GM18505 (cell line): ENCODE data around the gene INPP4A.

Experiments
- ATAC-seq: cut with Tn5 transposase; IDR thresholded peaks from one replicate; pipeline ENCODE4 v1.9.1; 2021; ENCODE audit not compliant: unreplicated experiment
- POLR2A ChIP-seq: IDR thresholded peaks from 4 replicates; pipeline ENCODE4 v1.6.1; 2011; ENCODE audit warnings: borderline replicate concordance; ENCODE audit not compliant: insufficient read depth, insufficient read length; ENCODE audit errors: extremely low read depth

Gene INPP4A

DNA sequence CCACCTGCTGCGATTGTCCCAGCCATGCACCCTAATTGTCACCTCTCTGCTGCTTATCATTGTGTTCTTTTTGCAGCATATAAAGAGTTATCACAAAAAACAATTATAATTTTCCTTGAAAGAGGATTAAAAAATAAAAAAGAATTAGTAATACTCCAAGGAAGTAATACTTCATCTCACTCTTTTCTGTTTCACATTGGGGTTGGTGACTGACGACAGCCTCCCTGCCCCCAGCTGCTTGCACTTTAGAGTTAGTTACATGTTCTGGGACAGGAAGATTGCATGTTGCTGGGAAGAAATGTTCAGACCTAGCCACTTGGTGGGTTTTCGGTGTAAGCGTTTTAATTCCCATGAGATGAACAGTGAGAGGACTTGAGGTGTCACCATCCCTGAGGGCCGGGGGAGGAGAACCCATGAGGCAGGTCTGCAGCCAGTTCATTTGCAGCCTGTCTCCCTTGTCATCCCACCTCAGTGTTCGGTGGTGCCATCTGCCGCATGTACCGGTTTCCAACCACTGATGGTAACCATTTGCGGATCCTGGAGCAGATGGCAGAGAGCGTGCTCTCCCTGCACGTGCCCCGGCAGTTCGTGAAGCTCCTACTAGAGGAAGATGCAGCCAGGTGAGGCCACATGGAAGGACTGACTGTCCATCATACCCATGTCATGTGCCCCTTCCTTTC is 94.5 kb downstream of the INPP4A start:
- ATAC-seq: no peak
- TF ChIP-seq POLR2A: no peak

DNA sequence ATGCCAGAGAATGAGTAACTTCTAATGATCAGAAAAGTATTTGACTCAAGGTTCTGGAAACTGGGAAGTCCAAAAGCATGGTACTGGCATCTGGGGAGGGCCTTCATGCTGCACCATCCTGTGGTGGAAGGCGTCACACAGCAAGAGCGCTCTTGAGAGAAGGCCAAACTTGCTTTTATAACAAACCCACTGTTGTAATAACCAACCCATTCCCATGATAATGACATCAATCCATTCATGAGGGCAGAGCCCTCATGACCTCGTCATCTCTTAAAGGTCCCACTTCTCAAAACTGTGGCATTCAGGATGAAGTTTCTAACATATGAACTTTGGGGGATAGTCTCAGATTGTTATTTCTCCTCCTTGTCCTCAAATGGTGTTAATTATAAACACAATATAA is 95.9 kb downstream of the INPP4A start:
- no peak for TF ChIP-seq POLR2A
- ATAC-seq: no peak

DNA sequence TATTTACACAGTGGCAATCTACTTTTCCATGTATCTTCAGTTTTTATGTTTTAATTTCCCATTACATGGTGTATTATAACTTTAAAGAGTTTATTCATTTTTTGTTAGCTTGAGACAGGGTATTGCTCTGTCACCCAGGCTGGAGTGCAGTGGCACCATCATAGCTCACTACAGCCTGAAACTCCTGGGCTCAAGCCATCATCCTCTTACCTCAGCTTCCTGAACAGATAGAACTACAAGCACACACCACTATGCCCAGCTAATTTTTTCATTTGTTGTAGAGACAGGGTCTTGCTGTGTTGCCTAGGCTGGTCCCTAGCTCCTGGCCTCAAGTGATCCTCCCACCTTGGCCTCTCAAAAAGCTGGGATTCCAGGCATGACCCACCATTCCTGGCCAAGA is 96.8 kb downstream of the INPP4A start:
- no peak for ATAC-seq
- no peak for TF ChIP-seq POLR2A

- no peak for ATAC-seq
- no peak for TF ChIP-seq POLR2A
Measured at GRCh38 chr2:98541906-98542305, 97.2 kb downstream of the INPP4A start.

GRCh38 chr2:98543214-98543613 is 98.6 kb downstream of the INPP4A start:
- no peak for ATAC-seq
- no peak for TF ChIP-seq POLR2A

DNA sequence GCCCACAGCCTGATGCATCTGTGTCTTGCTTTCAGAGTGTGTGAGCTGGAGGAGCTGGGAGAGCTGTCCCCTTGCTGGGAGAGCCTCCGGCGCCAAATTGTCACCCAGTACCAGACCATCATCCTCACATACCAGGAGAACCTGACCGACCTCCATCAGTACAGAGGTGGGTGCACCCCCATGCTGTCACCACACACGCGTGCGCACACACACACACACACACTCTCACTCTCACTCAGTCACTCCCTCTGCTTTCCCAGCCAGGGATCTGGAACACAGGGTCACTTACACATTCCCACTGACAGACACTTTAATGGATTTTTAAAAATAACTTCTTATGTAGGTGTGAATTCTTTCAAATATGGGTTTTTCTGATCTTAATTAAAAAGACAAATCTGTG is 99.2 kb downstream of the INPP4A start:
- TF ChIP-seq POLR2A: no peak
- ATAC-seq: no peak

- ATAC-seq: no peak
- TF ChIP-seq POLR2A: no peak
Measured at GRCh38 chr2:98545591-98545990, 100.9 kb downstream of the INPP4A start.

GRCh38 chr2:98546186-98546585 is 101.5 kb downstream of the INPP4A start:
- no peak for TF ChIP-seq POLR2A
- no peak for ATAC-seq

- no peak for ATAC-seq
- TF ChIP-seq POLR2A: no peak
Measured at GRCh38 chr2:98547092-98547790, 102.6 kb downstream of the INPP4A start.

DNA sequence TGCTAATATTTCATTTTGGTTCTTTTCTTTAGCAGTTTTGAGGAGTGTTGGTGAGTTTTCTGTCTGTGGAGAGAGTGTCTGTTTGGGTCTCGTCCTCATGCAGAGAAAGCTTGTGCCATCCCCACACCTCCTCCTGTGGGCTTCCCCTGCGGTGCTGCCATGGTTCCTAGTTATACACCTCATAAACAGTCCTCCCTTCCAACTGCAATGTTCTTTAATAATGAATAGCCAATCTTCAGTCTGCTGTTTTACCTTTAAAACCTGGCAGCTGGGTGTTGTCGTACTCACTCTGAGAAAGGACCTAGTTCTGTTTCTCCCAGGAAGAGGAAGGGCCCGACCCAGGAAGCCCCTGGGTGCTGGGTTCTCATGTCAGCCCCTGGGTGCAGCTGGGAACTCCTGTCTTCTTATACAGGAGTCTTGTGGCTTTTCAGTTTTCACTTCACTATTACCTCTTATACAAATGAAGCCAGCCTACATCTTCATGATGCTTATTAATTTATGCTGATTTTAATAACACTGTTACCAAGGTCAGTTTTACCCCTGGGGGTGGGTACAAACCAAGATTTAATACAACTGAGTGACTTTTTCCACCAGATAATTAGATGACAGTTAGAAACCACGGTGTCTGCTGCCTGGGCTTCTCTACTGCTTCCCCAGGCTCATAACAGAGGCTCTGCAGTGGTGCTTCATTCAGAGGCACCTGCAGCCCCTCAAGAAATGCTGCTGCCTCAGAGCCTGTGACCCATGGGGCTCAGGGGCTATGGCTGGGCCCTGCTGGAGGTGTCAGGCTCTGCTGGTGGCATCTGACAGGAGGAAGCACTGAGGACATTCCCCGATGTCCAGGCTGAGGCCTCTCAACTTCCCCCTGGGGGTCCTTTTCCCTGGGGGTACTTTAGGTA is 104.5 kb downstream of the INPP4A start:
- ATAC-seq: no peak

GRCh38 chr2:98550165-98550564 is 105.5 kb downstream of the INPP4A start:
- TF ChIP-seq POLR2A: no peak
- ATAC-seq: no peak

More for the DNA sequence above, 104.5 kb downstream of the INPP4A start:
- TF ChIP-seq POLR2A: no peak

DNA sequence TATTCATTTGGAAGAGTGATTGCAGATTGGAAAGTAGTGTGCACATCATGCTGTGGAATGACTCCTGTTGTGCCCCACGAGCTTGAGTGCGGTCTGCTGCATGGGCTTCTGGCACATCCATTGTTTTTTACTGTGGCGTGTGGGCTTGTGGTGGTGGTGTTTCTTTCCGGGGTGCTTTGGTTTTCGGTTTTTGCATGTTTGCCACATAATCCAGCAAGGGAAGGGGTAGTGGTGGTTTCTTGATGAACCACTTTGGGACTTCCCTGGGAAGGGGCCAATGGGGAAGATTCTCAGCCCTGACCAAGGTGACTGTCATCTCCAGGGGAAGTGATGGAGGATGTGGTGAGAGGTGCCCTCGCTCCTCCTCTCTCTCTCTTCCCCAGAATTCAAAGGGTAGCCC is 106.7 kb downstream of the INPP4A start:
- TF ChIP-seq POLR2A: no peak
- no peak for ATAC-seq

GRCh38 chr2:98552499-98553179 is 108.0 kb downstream of the INPP4A start:
- TF ChIP-seq POLR2A: no peak
- no peak for ATAC-seq
